Measurements from ENCODE around the gene CELA2B.
"Not testable (repeated sequence)": the region's sequence is repeated elsewhere in the genome, so short reads cannot be mapped to it uniquely, and the experiment has no call there.

Gene CELA2B

GRCh38 chr1:15434739-15435138, 41.2 kb upstream of the CELA2B start:
- not testable (repeated sequence) for H3K9me3 ChIP-seq (ENCODE audit: control insufficient read depth, insufficient read depth, low read length); H3K36me3 ChIP-seq (ENCODE audit: control insufficient read depth, insufficient read depth, low read length); H3K27me3 ChIP-seq (ENCODE audit: control insufficient read depth, insufficient read depth, low read length); H3K27ac ChIP-seq (ENCODE audit: low read depth, low read length); H3K4me3 ChIP-seq (ENCODE audit: low read depth, low read length); H3K4me1 ChIP-seq (ENCODE audit: control insufficient read depth, insufficient read depth, low read length); H3K9ac ChIP-seq (ENCODE audit: low read depth, low read length)

DNA sequence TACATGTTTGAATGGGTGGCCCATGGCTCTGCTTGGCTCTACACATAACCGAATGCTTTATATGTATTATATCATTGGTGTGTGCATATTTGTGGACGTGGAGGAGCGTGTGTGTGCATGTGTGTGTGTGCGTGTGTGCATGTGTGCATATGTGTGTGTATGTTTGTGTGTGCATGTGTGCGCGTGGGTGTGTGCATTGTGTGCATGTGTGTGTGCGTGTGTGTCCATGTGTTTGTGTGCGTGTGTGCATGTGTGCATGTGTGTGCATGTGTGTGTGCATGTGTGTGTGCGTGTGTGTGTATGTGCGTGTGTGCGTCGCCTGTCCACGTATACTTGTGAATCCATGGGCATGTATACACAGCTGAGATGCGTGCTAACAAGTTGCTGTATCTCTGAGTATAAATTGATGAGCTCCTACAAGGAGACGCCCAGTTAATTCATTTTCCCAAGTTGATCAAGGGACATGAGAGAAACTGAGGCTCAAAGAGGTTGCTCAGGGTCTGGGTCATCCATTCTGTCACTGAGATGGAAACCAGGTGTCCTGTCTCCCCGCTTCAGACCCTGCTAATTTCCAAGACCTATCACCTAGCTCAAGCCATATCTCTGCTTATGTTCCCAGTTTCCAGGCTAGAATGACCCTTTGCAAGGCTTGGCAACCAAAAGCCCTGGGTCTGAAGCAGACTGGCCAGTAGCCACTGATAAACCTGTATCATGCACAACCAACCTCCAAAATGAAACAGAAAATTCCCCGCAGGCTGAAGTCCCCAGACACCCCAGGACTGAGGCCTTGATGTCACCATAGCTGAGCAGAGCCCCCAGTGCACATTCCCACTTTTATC, 40.4 kb upstream of the CELA2B start:
- Histone ChIP-seq H3K4me3 (ENCODE audit: low read depth, low read length) (no peak overlapping the region), H3K9me3 (ENCODE audit: control insufficient read depth, insufficient read depth, low read length) (no peaks in the 10 kb centered on the region), H3K27me3 (ENCODE audit: control insufficient read depth, insufficient read depth, low read length) (no peaks in the 10 kb centered on the region), H3K27ac (ENCODE audit: low read depth, low read length) (no peak overlapping the region), H3K9ac (ENCODE audit: low read depth, low read length) (no peak overlapping the region), H3K4me1 (ENCODE audit: control insufficient read depth, insufficient read depth, low read length) (no peaks in the 10 kb centered on the region), H3K36me3 (ENCODE audit: control insufficient read depth, insufficient read depth, low read length) (no peaks in the 10 kb centered on the region)

- Histone ChIP-seq H3K27ac (ENCODE audit: low read depth, low read length) (no peak overlapping the region), H3K9ac (ENCODE audit: low read depth, low read length) (no peak overlapping the region), H3K4me1 (ENCODE audit: control insufficient read depth, insufficient read depth, low read length) (no peaks in the 10 kb centered on the region), H3K27me3 (ENCODE audit: control insufficient read depth, insufficient read depth, low read length) (no peaks in the 10 kb centered on the region), H3K36me3 (ENCODE audit: control insufficient read depth, insufficient read depth, low read length) (no peaks in the 10 kb centered on the region), H3K4me3 (ENCODE audit: low read depth, low read length) (no peak overlapping the region), H3K9me3 (ENCODE audit: control insufficient read depth, insufficient read depth, low read length) (no peaks in the 10 kb centered on the region)
These were observed 38.9 kb upstream of the CELA2B start for GRCh38 chr1:15436881-15437442.

- Histone ChIP-seq H3K27ac (ENCODE audit: low read depth, low read length) (no peak overlapping the region), H3K9me3 (ENCODE audit: control insufficient read depth, insufficient read depth, low read length) (no peaks in the 10 kb centered on the region), H3K36me3 (ENCODE audit: control insufficient read depth, insufficient read depth, low read length) (no peaks in the 10 kb centered on the region), H3K27me3 (ENCODE audit: control insufficient read depth, insufficient read depth, low read length) (no peaks in the 10 kb centered on the region), H3K4me1 (ENCODE audit: control insufficient read depth, insufficient read depth, low read length) (no peaks in the 10 kb centered on the region), H3K4me3 (ENCODE audit: low read depth, low read length) (no peak overlapping the region), H3K9ac (ENCODE audit: low read depth, low read length) (no peak overlapping the region)
These were observed 36.6 kb upstream of the CELA2B start for GRCh38 chr1:15439325-15439724.

- no peaks in the 10 kb centered on the region for H3K4me1 ChIP-seq (ENCODE audit: control insufficient read depth, insufficient read depth, low read length)
- H3K9ac ChIP-seq (ENCODE audit: low read depth, low read length): no peak overlapping the region
- no peak overlapping the region for H3K4me3 ChIP-seq (ENCODE audit: low read depth, low read length)
These were observed 35.5 kb upstream of the CELA2B start for GRCh38 chr1:15440357-15440756.

DNA sequence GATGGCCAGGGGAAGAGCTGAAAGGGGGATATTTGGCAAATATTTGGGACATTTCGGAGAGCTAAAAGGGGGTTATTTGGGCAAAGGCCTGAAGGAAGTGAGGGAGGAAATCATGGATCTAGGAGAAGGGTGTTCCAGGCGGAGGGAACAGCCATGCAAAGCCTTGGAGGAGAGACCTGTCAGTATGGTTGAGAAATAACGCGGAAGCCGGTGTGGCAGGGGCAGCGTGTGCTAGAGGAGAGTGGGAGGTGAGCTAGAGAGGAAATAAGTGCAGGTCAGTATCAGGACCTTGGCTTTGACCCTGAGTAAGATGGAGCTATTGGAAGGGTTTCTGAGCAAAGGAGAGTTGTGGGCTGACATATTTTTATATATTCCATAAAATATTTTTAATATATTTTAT, 34.7 kb upstream of the CELA2B start:
- Histone ChIP-seq H3K4me3 (ENCODE audit: low read depth, low read length) (no peak overlapping the region), H3K36me3 (ENCODE audit: control insufficient read depth, insufficient read depth, low read length) (no peaks in the 10 kb centered on the region), H3K9me3 (ENCODE audit: control insufficient read depth, insufficient read depth, low read length) (no peaks in the 10 kb centered on the region), H3K9ac (ENCODE audit: low read depth, low read length) (no peak overlapping the region), H3K4me1 (ENCODE audit: control insufficient read depth, insufficient read depth, low read length) (no peaks in the 10 kb centered on the region), H3K27ac (ENCODE audit: low read depth, low read length) (no peak overlapping the region), H3K27me3 (ENCODE audit: control insufficient read depth, insufficient read depth, low read length) (no peaks in the 10 kb centered on the region)

More at GRCh38 chr1:15440357-15440756, 35.5 kb upstream of the CELA2B start:
- Histone ChIP-seq H3K9me3 (ENCODE audit: control insufficient read depth, insufficient read depth, low read length) (no peaks in the 10 kb centered on the region), H3K27ac (ENCODE audit: low read depth, low read length) (no peak overlapping the region), H3K36me3 (ENCODE audit: control insufficient read depth, insufficient read depth, low read length) (no peaks in the 10 kb centered on the region), H3K27me3 (ENCODE audit: control insufficient read depth, insufficient read depth, low read length) (no peaks in the 10 kb centered on the region)

- no peaks in the 10 kb centered on the region for H3K36me3 ChIP-seq (ENCODE audit: control insufficient read depth, insufficient read depth, low read length)
These were observed 33.8 kb upstream of the CELA2B start for GRCh38 chr1:15442119-15442518.

DNA sequence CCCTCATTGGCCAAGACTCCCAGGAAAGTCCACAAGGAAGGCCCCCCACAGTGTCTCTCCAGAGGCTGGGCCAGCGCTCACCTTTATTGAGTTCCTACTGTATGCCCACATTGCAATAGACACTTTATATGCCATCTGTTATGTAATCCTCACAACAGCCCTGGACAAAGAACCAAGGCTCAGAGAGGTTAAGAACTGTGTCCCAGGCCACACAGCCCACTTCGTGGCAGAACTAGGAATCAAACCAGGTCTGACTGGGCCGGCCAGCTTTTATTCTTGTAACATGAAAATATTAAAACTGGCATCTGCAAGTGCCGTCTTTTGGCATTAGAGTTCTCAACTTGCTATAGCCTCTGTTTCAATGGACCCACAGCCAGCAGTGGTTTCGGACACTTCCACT, 33.1 kb upstream of the CELA2B start:
- H3K9me3 ChIP-seq (ENCODE audit: control insufficient read depth, insufficient read depth, low read length): no peaks in the 10 kb centered on the region
- no peaks in the 10 kb centered on the region for H3K27me3 ChIP-seq (ENCODE audit: control insufficient read depth, insufficient read depth, low read length)
- H3K27ac ChIP-seq (ENCODE audit: low read depth, low read length): no peak overlapping the region
- H3K36me3 ChIP-seq (ENCODE audit: control insufficient read depth, insufficient read depth, low read length): no peaks in the 10 kb centered on the region
- H3K9ac ChIP-seq (ENCODE audit: low read depth, low read length): no peak overlapping the region
- H3K4me3 ChIP-seq (ENCODE audit: low read depth, low read length): no peak overlapping the region
- H3K4me1 ChIP-seq (ENCODE audit: control insufficient read depth, insufficient read depth, low read length): no peaks in the 10 kb centered on the region

More at GRCh38 chr1:15442119-15442518, 33.8 kb upstream of the CELA2B start:
- Histone ChIP-seq H3K4me1 (ENCODE audit: control insufficient read depth, insufficient read depth, low read length) (no peaks in the 10 kb centered on the region), H3K27me3 (ENCODE audit: control insufficient read depth, insufficient read depth, low read length) (no peaks in the 10 kb centered on the region), H3K27ac (ENCODE audit: low read depth, low read length) (no peak overlapping the region), H3K9ac (ENCODE audit: low read depth, low read length) (no peak overlapping the region), H3K9me3 (ENCODE audit: control insufficient read depth, insufficient read depth, low read length) (no peaks in the 10 kb centered on the region), H3K4me3 (ENCODE audit: low read depth, low read length) (no peak overlapping the region)

GRCh38 chr1:15443281-15443680, 32.6 kb upstream of the CELA2B start:
- Histone ChIP-seq H3K4me1 (ENCODE audit: control insufficient read depth, insufficient read depth, low read length) (no peaks in the 10 kb centered on the region), H3K27me3 (ENCODE audit: control insufficient read depth, insufficient read depth, low read length) (no peaks in the 10 kb centered on the region), H3K9me3 (ENCODE audit: control insufficient read depth, insufficient read depth, low read length) (no peaks in the 10 kb centered on the region), H3K4me3 (ENCODE audit: low read depth, low read length) (no peak overlapping the region), H3K27ac (ENCODE audit: low read depth, low read length) (no peak overlapping the region), H3K36me3 (ENCODE audit: control insufficient read depth, insufficient read depth, low read length) (no peaks in the 10 kb centered on the region), H3K9ac (ENCODE audit: low read depth, low read length) (no peak overlapping the region)

DNA sequence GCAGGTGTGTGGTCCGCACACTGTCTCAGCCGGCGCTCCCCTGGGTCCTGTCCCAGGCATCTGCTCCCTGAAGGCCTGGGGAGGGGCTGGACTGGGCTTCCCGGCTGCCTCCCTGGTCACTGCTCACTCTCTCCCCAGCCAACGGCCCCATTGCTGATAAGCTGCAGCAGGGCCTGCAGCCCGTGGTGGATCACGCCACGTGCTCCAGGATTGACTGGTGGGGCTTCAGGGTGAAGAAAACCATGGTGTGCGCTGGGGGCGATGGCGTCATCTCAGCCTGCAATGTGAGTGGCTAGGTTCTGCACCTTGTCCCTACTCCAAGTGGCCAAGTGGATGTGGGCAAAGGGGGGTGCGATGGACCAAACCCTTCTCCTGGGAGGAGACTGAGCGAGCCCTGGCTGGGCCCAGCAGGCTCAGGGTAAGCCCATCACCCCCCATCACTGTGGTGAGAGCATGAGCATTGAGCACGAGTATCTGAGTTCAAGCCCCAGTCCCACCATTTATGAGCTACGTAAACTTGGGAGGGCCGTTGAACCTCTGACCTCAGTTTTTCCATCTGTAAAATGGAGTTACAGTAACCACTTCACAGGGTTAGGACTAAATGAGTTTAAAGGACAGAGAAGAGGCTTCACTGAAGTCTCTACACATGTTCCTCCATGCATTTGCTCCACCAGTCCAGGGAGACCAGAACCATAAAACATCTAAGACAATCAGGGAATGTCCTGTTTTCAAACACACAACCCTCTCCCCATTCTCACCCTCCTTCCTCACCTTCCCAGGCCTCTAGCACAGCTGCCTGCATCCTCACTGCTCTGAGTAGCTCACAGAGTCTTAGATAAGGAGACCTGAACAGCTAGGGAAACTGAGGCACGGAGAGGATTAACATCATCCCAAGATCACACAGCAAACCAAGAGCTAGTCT, 31.2 kb upstream of the CELA2B start:
- H3K4me1 ChIP-seq (ENCODE audit: control insufficient read depth, insufficient read depth, low read length): no peaks in the 10 kb centered on the region
- H3K4me3 ChIP-seq (ENCODE audit: low read depth, low read length): no peak overlapping the region
- no peaks in the 10 kb centered on the region for H3K9me3 ChIP-seq (ENCODE audit: control insufficient read depth, insufficient read depth, low read length)
- no peaks in the 10 kb centered on the region for H3K27me3 ChIP-seq (ENCODE audit: control insufficient read depth, insufficient read depth, low read length)
- no peaks in the 10 kb centered on the region for H3K36me3 ChIP-seq (ENCODE audit: control insufficient read depth, insufficient read depth, low read length)
- H3K9ac ChIP-seq (ENCODE audit: low read depth, low read length): no peak overlapping the region
- no peak overlapping the region for H3K27ac ChIP-seq (ENCODE audit: low read depth, low read length)

All from HUES48 (cell line).